GM18502 (cell line): Measurements from ENCODE around the gene BANK1.

Source experiments
- ATAC-seq: cut with Tn5 transposase; IDR thresholded peaks from one replicate; pipeline ENCODE4 v1.9.1; 2021; ENCODE audit warnings: mild to moderate bottlenecking; ENCODE audit not compliant: unreplicated experiment, poor library complexity

The BANK1 gene

DNA sequence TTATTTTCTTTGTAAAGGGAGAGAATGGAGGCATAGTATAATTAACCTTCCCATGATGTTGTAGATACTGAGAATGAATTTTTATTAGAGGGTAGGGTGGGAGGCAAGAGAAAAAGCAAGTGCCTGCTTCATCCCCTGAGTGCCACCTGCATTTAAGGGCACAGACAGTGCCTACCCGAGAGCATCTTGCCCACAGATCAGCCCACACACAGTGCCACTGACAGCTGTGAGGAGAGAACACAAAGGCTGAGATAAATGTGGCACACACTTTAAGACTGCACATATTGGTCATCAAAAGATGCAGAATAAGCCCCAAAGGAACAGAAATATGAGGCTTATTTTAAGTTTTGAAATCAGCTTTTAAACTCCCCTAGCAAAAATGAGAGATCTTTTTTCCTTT lies 304.0 kb downstream of the BANK1 start:
- no peak for ATAC-seq

DNA sequence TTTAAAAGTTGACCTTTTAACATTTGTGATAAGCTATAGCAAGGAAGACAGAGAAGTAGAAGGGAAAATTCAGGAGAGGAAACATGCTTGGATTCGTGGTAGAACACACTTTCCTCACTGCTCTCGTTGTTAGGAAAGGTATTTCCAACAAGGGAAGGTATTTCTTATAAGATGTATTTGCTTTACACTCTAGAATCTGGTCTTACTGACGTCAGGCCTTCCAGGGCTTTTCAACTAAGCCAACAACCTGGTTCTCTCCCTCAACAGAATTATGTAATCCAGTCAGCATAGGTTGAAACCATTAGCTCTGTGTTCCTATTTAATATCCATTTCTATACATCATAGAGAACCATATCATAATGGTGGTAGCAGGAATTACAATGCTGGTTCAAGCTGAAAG lies 312.8 kb downstream of the BANK1 start:
- ATAC-seq: no peak

DNA sequence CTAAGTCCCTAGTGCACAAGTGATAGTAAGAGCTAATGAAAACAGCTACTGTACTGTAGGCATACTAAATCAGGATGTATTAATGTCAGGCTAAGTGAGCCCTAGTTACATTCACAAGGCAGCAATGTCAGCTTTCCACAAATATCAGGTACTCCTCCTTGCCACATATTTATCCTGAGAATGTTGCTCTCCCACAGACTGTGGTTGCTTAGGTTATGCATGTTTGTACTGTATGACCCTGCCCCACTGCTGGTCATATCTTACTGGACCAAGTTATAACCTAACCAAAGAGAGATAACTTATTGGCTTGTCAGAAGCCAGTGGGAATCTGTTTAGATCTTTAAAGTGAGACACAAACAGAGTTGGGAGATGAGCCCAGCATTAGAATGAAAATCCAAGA lies 313.7 kb downstream of the BANK1 start:
- no peak for ATAC-seq

DNA sequence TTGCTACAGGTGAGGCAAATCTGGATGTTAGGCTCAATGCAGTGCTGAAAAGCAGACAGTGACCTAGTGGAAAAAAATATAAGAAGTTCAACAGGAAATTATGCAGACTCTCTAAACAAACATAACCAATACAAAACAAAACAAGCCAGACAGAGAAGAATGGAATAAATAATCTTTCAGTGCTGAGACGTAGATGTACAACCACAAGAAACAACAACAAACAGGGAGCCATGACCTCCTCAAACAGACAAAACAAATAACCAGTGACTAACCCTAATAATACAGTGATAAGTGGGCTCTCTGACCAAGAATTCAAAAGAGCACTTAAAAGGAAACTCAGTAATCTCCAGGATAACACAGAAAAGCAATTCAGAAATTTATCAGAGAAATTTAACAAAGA lies 315.5 kb downstream of the BANK1 start:
- no peak for ATAC-seq

DNA sequence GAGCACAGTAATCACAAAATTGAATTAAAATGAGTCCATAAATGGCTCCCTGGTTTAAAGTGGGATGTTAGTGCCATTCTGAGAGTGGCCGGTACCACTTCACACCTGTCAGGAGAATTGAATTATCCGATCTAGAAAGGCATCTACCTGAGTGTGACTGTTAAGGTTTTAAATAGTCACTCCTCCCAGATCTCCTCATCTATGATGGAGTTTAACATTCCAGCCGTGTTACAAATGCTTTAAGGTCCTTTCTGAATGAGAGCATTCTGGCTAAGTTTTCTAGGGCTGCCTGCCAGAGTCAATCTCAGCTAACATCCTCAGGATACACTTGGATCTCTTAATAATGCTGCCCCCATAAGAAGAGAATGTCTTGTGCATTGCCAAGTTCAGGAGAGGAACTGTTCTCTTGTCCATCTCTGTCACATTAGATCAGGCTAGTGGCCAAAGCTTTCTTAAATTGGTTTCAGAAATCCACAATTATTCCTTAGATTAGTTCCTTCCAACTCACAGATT lies 323.6 kb downstream of the BANK1 start:
- no peak for ATAC-seq

DNA sequence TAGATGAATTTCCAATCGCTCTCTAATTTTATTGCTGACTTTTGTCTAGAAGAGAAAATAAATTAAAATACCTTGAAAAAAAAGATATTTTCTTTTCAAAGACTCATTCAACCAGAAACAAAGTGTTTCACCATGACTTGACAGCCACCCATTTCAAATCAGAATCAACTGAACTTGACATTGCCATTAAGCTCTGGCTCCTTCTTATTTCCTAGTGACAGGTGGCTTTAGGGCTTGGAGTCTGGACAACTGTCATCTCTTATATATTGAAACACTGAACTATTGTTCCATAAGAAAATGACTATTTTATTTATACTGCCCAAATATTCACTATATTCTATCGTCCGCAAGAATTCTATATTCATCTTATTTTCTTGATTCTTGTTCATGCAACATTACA lies 325.6 kb downstream of the BANK1 start:
- no peak for ATAC-seq

DNA sequence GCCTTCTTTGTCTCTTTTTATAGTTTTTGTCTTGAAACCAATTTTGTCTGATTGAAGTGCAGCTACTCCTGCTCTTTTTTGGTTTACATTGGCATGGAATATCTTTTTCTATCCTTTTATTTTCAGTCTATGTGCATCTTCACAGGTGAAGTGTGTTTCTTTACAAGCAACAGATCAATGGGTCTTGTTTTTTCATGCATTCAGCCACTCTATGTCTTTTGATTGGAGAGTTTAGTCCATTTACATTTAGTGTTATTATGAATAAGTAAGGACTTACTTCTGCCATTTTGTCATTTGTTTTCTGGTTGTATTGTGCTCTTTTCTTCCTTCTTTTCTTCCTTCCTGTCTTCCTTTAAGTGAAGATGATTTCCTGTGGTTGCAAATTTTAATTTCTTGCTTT lies 330.3 kb downstream of the BANK1 start:
- no peak for ATAC-seq
